H1 (cell line): ENCODE results near the gene VSIG2. TPM values are rescaled to one million over a fixed set of nuclear protein-coding genes. Genes with fewer than 3 reads are reported as not detected.

ENCODE experiments used
- ASH2L ChIP-seq: fragments of 200-600, 300-600 bp; sonication (generic); IDR thresholded peaks from one replicate; pipeline ENCODE4 v1.7.1; 2017; ENCODE audit warnings: low read length
- EZH2 ChIP-seq: fragments of 200-600 bp; sonication (generic); IDR thresholded peaks from 2 replicates; pipeline ENCODE4 v1.7.1; 2012; ENCODE audit warnings: low read depth, mild to moderate bottlenecking, moderate library complexity, low read length, inconsistent platforms; ENCODE audit not compliant: severe bottlenecking
- GABPA ChIP-seq: IDR thresholded peaks from 2 replicates; pipeline ENCODE4 v1.6.1; 2011; ENCODE audit warnings: mild to moderate bottlenecking, low read length, moderate library complexity, borderline replicate concordance; ENCODE audit not compliant: insufficient read depth
- NRF1 ChIP-seq: IDR thresholded peaks from 2 replicates; pipeline ENCODE4 v1.6.1; 2011; ENCODE audit warnings: mild to moderate bottlenecking, low read depth, low read length, improper control_type of control experiment
- RAD21 ChIP-seq, 2 experiments: IDR thresholded peaks in 1 of 2; conservative IDR thresholded peaks in 1 of 2; 2 replicates each; pipeline ENCODE4 v1.6.1; 2011; ENCODE audit warnings: low read depth in 2 of 2, low read length in 2 of 2, improper control_type of control experiment in 1 of 2, inconsistent platforms in 1 of 2, mild to moderate bottlenecking in 1 of 2, moderate library complexity in 1 of 2
- TBP ChIP-seq: IDR thresholded peaks from 2 replicates; pipeline ENCODE4 v1.6.1; 2011; ENCODE audit warnings: low read depth, low read length, improper control_type of control experiment
- TCF12 ChIP-seq: IDR thresholded peaks from 2 replicates; pipeline ENCODE4 v1.6.1; 2011; ENCODE audit warnings: low read depth, mild to moderate bottlenecking, low read length
- polyA plus RNA-seq, 7 experiments: library from polyadenylated mRNA; depleted of rRNA in 3 of 7; stranded (reverse) in 5 of 7; unstranded in 2 of 7; fragments of >200 nt in 5 of 7; fragments of 200-250 nt in 2 of 7; gene quantifications; 1 replicate in 5 of 7; 2 replicates in 1 of 7; 4 replicates in 1 of 7; pipeline versions ENCODE4 v1.2.1 to v1.2.3, GENCODE V29; 2011 to 2013; ENCODE audit warnings: missing spikeins in 2 of 7, mixed read lengths in 2 of 7
- total RNA-seq: library from RNA; stranded (reverse); fragmentation: NEBNext Ultra II Directional; extraction: Animal tissue kit (Norgen Biotek cat#: 25700); gene quantifications from 2 replicates; pipeline ENCODE4 v1.2.1, GENCODE V29; 2021
- TF ChIP-seq, protein P1 (sequence below): fragments of 300-600 bp; sonication (generic); IDR thresholded peaks from 2 replicates; pipeline ENCODE4 v1.7.1; 2012; ENCODE audit warnings: low read length, moderate library complexity, mild to moderate bottlenecking, inconsistent platforms; ENCODE audit not compliant: insufficient replicate concordance
- TF ChIP-seq, protein P2 (sequence below): IDR thresholded peaks from 2 replicates; pipeline ENCODE4 v1.6.1; 2012; ENCODE audit warnings: inconsistent platforms

VSIG2 gene
- total and polyA plus RNA-seq, 2 of the 8 experiments (the other 6 are each of a cell fraction or from before 2014, with no cell fraction given), result 0.18 TPM; not detected in 1

DNA sequence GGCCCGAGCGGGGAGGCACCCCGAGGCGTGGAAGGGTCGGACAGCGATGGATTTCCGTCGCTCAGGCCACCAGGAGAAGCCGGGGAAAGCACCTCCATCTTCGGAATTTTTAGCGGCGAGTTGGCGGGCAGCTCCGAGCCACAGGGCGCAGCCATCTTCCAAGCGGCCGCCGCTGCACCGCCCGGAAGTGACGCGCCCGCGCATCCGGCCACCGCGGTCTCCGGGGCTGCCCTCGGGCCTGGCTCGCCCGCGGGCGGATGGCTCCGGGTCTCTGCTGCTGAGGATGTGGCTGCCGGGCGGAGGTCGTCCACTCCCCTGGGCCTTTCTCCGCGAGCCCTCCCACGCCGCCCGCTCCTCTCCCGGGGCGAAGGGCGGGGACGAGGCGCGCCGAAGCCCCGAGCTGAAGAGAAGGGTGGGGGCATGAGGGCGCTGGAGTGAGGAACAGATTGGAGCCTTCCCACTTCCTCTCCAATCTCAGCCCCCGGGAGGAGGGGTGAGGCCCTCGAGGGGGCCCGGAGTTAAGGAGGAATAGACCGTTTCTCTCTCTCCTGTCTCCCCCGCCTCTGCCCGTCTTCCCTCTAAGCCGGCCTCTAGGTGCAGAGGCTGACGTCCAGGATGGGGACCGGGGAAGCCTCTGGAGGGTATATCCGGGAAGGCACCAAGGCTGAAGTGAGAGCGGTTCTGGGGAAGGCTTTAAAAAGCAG lies 48.3 kb upstream of the VSIG2 start, which contains the start of gene MSANTD2 (continued):
- TF ChIP-seq, protein P1, sequence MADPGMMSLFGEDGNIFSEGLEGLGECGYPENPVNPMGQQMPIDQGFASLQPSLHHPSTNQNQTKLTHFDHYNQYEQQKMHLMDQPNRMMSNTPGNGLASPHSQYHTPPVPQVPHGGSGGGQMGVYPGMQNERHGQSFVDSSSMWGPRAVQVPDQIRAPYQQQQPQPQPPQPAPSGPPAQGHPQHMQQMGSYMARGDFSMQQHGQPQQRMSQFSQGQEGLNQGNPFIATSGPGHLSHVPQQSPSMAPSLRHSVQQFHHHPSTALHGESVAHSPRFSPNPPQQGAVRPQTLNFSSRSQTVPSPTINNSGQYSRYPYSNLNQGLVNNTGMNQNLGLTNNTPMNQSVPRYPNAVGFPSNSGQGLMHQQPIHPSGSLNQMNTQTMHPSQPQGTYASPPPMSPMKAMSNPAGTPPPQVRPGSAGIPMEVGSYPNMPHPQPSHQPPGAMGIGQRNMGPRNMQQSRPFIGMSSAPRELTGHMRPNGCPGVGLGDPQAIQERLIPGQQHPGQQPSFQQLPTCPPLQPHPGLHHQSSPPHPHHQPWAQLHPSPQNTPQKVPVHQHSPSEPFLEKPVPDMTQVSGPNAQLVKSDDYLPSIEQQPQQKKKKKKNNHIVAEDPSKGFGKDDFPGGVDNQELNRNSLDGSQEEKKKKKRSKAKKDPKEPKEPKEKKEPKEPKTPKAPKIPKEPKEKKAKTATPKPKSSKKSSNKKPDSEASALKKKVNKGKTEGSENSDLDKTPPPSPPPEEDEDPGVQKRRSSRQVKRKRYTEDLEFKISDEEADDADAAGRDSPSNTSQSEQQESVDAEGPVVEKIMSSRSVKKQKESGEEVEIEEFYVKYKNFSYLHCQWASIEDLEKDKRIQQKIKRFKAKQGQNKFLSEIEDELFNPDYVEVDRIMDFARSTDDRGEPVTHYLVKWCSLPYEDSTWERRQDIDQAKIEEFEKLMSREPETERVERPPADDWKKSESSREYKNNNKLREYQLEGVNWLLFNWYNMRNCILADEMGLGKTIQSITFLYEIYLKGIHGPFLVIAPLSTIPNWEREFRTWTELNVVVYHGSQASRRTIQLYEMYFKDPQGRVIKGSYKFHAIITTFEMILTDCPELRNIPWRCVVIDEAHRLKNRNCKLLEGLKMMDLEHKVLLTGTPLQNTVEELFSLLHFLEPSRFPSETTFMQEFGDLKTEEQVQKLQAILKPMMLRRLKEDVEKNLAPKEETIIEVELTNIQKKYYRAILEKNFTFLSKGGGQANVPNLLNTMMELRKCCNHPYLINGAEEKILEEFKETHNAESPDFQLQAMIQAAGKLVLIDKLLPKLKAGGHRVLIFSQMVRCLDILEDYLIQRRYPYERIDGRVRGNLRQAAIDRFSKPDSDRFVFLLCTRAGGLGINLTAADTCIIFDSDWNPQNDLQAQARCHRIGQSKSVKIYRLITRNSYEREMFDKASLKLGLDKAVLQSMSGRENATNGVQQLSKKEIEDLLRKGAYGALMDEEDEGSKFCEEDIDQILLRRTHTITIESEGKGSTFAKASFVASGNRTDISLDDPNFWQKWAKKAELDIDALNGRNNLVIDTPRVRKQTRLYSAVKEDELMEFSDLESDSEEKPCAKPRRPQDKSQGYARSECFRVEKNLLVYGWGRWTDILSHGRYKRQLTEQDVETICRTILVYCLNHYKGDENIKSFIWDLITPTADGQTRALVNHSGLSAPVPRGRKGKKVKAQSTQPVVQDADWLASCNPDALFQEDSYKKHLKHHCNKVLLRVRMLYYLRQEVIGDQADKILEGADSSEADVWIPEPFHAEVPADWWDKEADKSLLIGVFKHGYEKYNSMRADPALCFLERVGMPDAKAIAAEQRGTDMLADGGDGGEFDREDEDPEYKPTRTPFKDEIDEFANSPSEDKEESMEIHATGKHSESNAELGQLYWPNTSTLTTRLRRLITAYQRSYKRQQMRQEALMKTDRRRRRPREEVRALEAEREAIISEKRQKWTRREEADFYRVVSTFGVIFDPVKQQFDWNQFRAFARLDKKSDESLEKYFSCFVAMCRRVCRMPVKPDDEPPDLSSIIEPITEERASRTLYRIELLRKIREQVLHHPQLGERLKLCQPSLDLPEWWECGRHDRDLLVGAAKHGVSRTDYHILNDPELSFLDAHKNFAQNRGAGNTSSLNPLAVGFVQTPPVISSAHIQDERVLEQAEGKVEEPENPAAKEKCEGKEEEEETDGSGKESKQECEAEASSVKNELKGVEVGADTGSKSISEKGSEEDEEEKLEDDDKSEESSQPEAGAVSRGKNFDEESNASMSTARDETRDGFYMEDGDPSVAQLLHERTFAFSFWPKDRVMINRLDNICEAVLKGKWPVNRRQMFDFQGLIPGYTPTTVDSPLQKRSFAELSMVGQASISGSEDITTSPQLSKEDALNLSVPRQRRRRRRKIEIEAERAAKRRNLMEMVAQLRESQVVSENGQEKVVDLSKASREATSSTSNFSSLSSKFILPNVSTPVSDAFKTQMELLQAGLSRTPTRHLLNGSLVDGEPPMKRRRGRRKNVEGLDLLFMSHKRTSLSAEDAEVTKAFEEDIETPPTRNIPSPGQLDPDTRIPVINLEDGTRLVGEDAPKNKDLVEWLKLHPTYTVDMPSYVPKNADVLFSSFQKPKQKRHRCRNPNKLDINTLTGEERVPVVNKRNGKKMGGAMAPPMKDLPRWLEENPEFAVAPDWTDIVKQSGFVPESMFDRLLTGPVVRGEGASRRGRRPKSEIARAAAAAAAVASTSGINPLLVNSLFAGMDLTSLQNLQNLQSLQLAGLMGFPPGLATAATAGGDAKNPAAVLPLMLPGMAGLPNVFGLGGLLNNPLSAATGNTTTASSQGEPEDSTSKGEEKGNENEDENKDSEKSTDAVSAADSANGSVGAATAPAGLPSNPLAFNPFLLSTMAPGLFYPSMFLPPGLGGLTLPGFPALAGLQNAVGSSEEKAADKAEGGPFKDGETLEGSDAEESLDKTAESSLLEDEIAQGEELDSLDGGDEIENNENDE, result no peak
- TF ChIP-seq, protein P2, sequence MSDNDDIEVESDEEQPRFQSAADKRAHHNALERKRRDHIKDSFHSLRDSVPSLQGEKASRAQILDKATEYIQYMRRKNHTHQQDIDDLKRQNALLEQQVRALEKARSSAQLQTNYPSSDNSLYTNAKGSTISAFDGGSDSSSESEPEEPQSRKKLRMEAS, result peak; percentile 42
- TF ChIP-seq EZH2 (no peak), ASH2L (peak; percentile 94), NRF1 (no peak), GABPA (peak; percentile 85; the same call in 1 of the 2 replicates), RAD21 (IDR thresholded peaks at IDR 0.05 in 1 of 2, conservative IDR thresholded peaks at IDR 0.05 in 1 of 2; ENCODE audit: low read depth in 2 of 2, low read length in 2 of 2) (no peak), TBP (peak; percentile 73), TCF12 (no peak)
